Fibroblast of lung (primary cell): ENCODE measurements around the gene NUBP1.

Source experiments
- EZH2 ChIP-seq: IDR thresholded peaks from 2 replicates; pipeline ENCODE4 v1.5.1; 2012; ENCODE audit warnings: low read length, control low read depth, mild to moderate bottlenecking; ENCODE audit errors: missing control alignments
- TF ChIP-seq, protein P1 (sequence below), 2 donors: IDR thresholded peaks in 1 of 2; conservative IDR thresholded peaks in 1 of 2; 1 replicate in 1 of 2; 2 replicates in 1 of 2; pipeline ENCODE4 v1.5.1; 2011 to 2012; ENCODE audit warnings: low read length in 2 of 2, control low read depth in 1 of 2, inconsistent platforms in 1 of 2, low read depth in 1 of 2, mild to moderate bottlenecking in 1 of 2

DNA sequence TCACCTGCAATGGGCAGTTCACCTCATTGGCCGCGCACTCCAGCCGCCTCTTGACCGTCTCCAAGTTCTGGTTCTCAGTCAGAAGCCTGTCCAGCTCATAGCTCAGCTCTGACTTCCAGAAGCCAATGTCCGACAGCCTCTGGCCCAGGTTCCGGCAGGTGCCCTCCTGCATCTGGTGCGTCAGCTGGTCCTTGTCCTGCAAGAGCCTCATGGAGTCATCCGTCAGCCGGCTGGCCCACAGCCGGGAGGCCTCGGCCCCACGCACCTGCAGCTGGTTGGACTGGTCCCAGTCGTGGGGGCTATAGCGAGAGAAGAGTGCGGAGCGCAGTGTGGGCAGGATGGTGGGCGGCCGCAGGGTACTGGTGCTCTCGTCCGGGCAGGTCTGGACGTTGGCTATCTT is 49.3 kb upstream of the NUBP1 start:
- TF ChIP-seq, protein P1, sequence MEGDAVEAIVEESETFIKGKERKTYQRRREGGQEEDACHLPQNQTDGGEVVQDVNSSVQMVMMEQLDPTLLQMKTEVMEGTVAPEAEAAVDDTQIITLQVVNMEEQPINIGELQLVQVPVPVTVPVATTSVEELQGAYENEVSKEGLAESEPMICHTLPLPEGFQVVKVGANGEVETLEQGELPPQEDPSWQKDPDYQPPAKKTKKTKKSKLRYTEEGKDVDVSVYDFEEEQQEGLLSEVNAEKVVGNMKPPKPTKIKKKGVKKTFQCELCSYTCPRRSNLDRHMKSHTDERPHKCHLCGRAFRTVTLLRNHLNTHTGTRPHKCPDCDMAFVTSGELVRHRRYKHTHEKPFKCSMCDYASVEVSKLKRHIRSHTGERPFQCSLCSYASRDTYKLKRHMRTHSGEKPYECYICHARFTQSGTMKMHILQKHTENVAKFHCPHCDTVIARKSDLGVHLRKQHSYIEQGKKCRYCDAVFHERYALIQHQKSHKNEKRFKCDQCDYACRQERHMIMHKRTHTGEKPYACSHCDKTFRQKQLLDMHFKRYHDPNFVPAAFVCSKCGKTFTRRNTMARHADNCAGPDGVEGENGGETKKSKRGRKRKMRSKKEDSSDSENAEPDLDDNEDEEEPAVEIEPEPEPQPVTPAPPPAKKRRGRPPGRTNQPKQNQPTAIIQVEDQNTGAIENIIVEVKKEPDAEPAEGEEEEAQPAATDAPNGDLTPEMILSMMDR (conservative IDR thresholded peaks at IDR 0.05 in 1 of 2, IDR thresholded peaks at IDR 0.05 in 1 of 2; ENCODE audit: low read depth in 1 of 2, low read length in 2 of 2), result no peak
- no peak for TF ChIP-seq EZH2
